ENCODE data around the gene PRR22. TPM values are rescaled to one million over a fixed set of nuclear protein-coding genes. Genes with fewer than 3 reads are reported as not detected.

Gene PRR22
- total RNA-seq, 1 donor from 2014 or later: 3.1 TPM

- DNase-seq (ENCODE audit: extremely low spot score, unreplicated experiment): no peak
- no peaks in the 10 kb centered on the region for H3K36me3 Mint-ChIP-seq (ENCODE audit: unreplicated experiment)
- H3K9me3 Mint-ChIP-seq (ENCODE audit: unreplicated experiment): no peaks in the 10 kb centered on the region
- H3K27me3 Mint-ChIP-seq (ENCODE audit: unreplicated experiment): no peaks in the 10 kb centered on the region
- TF ChIP-seq CTCF (IDR thresholded peaks at IDR 0.05): no peak
- no peak overlapping the region for H3K27ac Mint-ChIP-seq (ENCODE audit: unreplicated experiment)
- H3K4me3 Mint-ChIP-seq (ENCODE audit: unreplicated experiment): no peak overlapping the region
- no peaks in the 10 kb centered on the region for H3K4me1 Mint-ChIP-seq (ENCODE audit: unreplicated experiment)
These were observed 16.6 kb downstream of the PRR22 start for GRCh38 chr19:5767949-5768348.

- no peaks in the 10 kb centered on the region for H3K9me3 Mint-ChIP-seq (ENCODE audit: unreplicated experiment)
- no peak for TF ChIP-seq CTCF (IDR thresholded peaks at IDR 0.05)
- no peak for DNase-seq (ENCODE audit: extremely low spot score, unreplicated experiment)
- no peaks in the 10 kb centered on the region for H3K27me3 Mint-ChIP-seq (ENCODE audit: unreplicated experiment)
- no peaks in the 10 kb centered on the region for H3K36me3 Mint-ChIP-seq (ENCODE audit: unreplicated experiment)
- no peak overlapping the region for H3K4me3 Mint-ChIP-seq (ENCODE audit: unreplicated experiment)
- H3K27ac Mint-ChIP-seq (ENCODE audit: unreplicated experiment): no peak overlapping the region
- no peaks in the 10 kb centered on the region for H3K4me1 Mint-ChIP-seq (ENCODE audit: unreplicated experiment)
These were observed 19.3 kb downstream of the PRR22 start for GRCh38 chr19:5765220-5765619.

GRCh38 chr19:5762608-5763217 lies 21.8 kb downstream of the PRR22 start:
- no peaks in the 10 kb centered on the region for H3K9me3 Mint-ChIP-seq (ENCODE audit: unreplicated experiment)
- no peaks in the 10 kb centered on the region for H3K27me3 Mint-ChIP-seq (ENCODE audit: unreplicated experiment)
- H3K4me1 Mint-ChIP-seq (ENCODE audit: unreplicated experiment): no peaks in the 10 kb centered on the region
- H3K36me3 Mint-ChIP-seq (ENCODE audit: unreplicated experiment): no peaks in the 10 kb centered on the region
- TF ChIP-seq CTCF (IDR thresholded peaks at IDR 0.05): no peak
- H3K4me3 Mint-ChIP-seq (ENCODE audit: unreplicated experiment): no peak overlapping the region
- no peak overlapping the region for H3K27ac Mint-ChIP-seq (ENCODE audit: unreplicated experiment)
- DNase-seq (ENCODE audit: extremely low spot score, unreplicated experiment): no peak

- TF ChIP-seq CTCF (IDR thresholded peaks at IDR 0.05): no peak
- Mint-ChIP-seq H3K4me1 (ENCODE audit: unreplicated experiment) (no peaks in the 10 kb centered on the region), H3K4me3 (ENCODE audit: unreplicated experiment) (no peak overlapping the region), H3K9me3 (ENCODE audit: unreplicated experiment) (no peaks in the 10 kb centered on the region), H3K36me3 (ENCODE audit: unreplicated experiment) (no peaks in the 10 kb centered on the region), H3K27ac (ENCODE audit: unreplicated experiment) (no peak overlapping the region), H3K27me3 (ENCODE audit: unreplicated experiment) (peaks cover 4% of the 10 kb centered on the region)
- no peak for DNase-seq (ENCODE audit: extremely low spot score, unreplicated experiment)
These were observed 30.8 kb downstream of the PRR22 start for GRCh38 chr19:5753743-5754142.

GRCh38 chr19:5751709-5752108 lies 32.8 kb downstream of the PRR22 start:
- peaks cover 4% of the 10 kb centered on the region for H3K27me3 Mint-ChIP-seq (ENCODE audit: unreplicated experiment)

More at GRCh38 chr19:5751709-5752108, 32.8 kb downstream of the PRR22 start:
- no peaks in the 10 kb centered on the region for H3K9me3 Mint-ChIP-seq (ENCODE audit: unreplicated experiment)
- TF ChIP-seq CTCF (IDR thresholded peaks at IDR 0.05): no peak
- H3K36me3 Mint-ChIP-seq (ENCODE audit: unreplicated experiment): no peaks in the 10 kb centered on the region
- H3K4me1 Mint-ChIP-seq (ENCODE audit: unreplicated experiment): no peaks in the 10 kb centered on the region
- no peak overlapping the region for H3K4me3 Mint-ChIP-seq (ENCODE audit: unreplicated experiment)
- DNase-seq (ENCODE audit: extremely low spot score, unreplicated experiment): no peak
- no peak overlapping the region for H3K27ac Mint-ChIP-seq (ENCODE audit: unreplicated experiment)
